Small intestine (tissue), 7 donors: ENCODE data around the gene MKI67. TPM values are rescaled to one million over a fixed set of nuclear protein-coding genes. Genes with fewer than 3 reads are reported as not detected.

Source experiments
- DNase-seq, 2 donors: peaks; one replicate each; pipeline versions ENCODE4 v3.0.0 to v3.0.0-alpha.2; 2013
- FAIRE-seq: peaks from 2 replicates; lab custom pipeline; 2012; peaks lifted over from hg19 to GRCh38; lab: Jason Lieb, UNC
- H3K27ac ChIP-seq, 3 donors: one replicate each; pipeline ENCODE4 v1.5.1; 2013; ENCODE audit warnings: low read length in 2 of 3, mild to moderate bottlenecking in 2 of 3, control low read depth in 1 of 3, inconsistent platforms in 1 of 3, low read depth in 1 of 3, moderate library complexity in 1 of 3
- H3K27me3 ChIP-seq, 3 donors: one replicate each; pipeline ENCODE4 v1.6.1; 2013; ENCODE audit warnings: low read length in 3 of 3, inconsistent platforms in 1 of 3; ENCODE audit not compliant: control insufficient read depth in 3 of 3, insufficient read depth in 3 of 3
- H3K36me3 ChIP-seq, 3 donors: one replicate each; pipeline ENCODE4 v1.6.1; 2013; ENCODE audit warnings: low read length in 3 of 3, inconsistent platforms in 1 of 3, low read depth in 1 of 3, mild to moderate bottlenecking in 1 of 3, moderate library complexity in 1 of 3; ENCODE audit not compliant: control insufficient read depth in 3 of 3, insufficient read depth in 2 of 3
- H3K4me1 ChIP-seq, 3 donors: one replicate each; pipeline ENCODE4 v1.6.1; 2013; ENCODE audit warnings: low read length in 2 of 3, inconsistent platforms in 1 of 3, low read depth in 1 of 3, mild to moderate bottlenecking in 1 of 3, moderate library complexity in 1 of 3; ENCODE audit not compliant: control insufficient read depth in 3 of 3, insufficient read depth in 2 of 3
- H3K4me3 ChIP-seq, 3 donors: one replicate each; pipeline ENCODE4 v1.5.1; 2013; ENCODE audit warnings: low read length in 3 of 3, control low read depth in 1 of 3, inconsistent platforms in 1 of 3, low read depth in 1 of 3, mild to moderate bottlenecking in 1 of 3, moderate library complexity in 1 of 3
- H3K9me3 ChIP-seq, 2 donors: one replicate each; pipeline ENCODE4 v1.6.1; 2013; ENCODE audit warnings: low read depth in 1 of 2, low read length in 1 of 2; ENCODE audit not compliant: control insufficient read depth in 2 of 2, insufficient read depth in 1 of 2
- WGBS, 3 donors: extraction: QIAGEN DNeasy Blood & Tissue Kit; methylation state at CpG; one replicate each; pipeline ENCODE4 v1.1.7; 2013; 5-methylcytosine and 5-hydroxymethylcytosine counted together
- polyA plus RNA-seq, 4 donors: library from polyadenylated mRNA; stranded (reverse) in 3 of 4; unstranded in 1 of 4; fragments of 200-250 nt in 3 of 4; fragments of 120-200 nt in 1 of 4; gene quantifications; one replicate each; pipeline versions ENCODE4 v1.2.1 to v1.2.3, GENCODE V29; 2013
- donor health status: healthy with polysubstance abuse.
- donor health status: control.
- donor health status: control.
- donor health status: Bipolar disorder and iron deficiency.
- donor health status: healthy.

Gene MKI67
- polyA plus RNA-seq, 4 donors, result 0.45 to 29.6 (median 15.5) TPM

- 43 to 64% (median 49%) methylated on average over 7 of the region's 7 CpGs for WGBS, 3 donors
- H3K9me3 ChIP-seq, result no peaks in the 10 kb centered on the region
- no peak overlapping the region for H3K4me3 ChIP-seq
- H3K27me3 ChIP-seq, result no peaks in the 10 kb centered on the region
- no peak for DNase-seq
- H3K4me1 ChIP-seq, result peaks cover 0 to 9% (median 0%) of the 10 kb centered on the region in 3 donors
- FAIRE-seq, result no peak
- no peak overlapping the region for H3K27ac ChIP-seq
- H3K36me3 ChIP-seq, result peaks cover 5 to 11% (median 5%) of the 10 kb centered on the region in 3 donors
Observed at GRCh38 chr10:128087146-128087883, 38.9 kb downstream of the MKI67 start.

- WGBS, 3 donors, result 59 to 67% (median 66%) methylated on average over 10 of the region's 10 CpGs
- DNase-seq, result peak in 1 of 2 donors; percentile 70
Observed at GRCh38 chr10:128086003-128086863, 40.0 kb downstream of the MKI67 start.

GRCh38 chr10:128084991-128085390 is 41.2 kb downstream of the MKI67 start:
- H3K27ac ChIP-seq, result no peak overlapping the region
- FAIRE-seq, result no peak
- no peaks in the 10 kb centered on the region for H3K27me3 ChIP-seq
- no peak for DNase-seq
- no peak overlapping the region for H3K4me3 ChIP-seq
- H3K36me3 ChIP-seq, result peaks cover 5 to 22% (median 8%) of the 10 kb centered on the region in 3 donors
- peaks cover 0 to 9% (median 0%) of the 10 kb centered on the region in 3 donors for H3K4me1 ChIP-seq
- WGBS, 3 donors, result 92 to 94% (median 92%) methylated on average over 8 of the region's 8 CpGs
- H3K9me3 ChIP-seq, result no peaks in the 10 kb centered on the region

More at GRCh38 chr10:128086003-128086863, 40.0 kb downstream of the MKI67 start:
- Histone ChIP-seq H3K36me3 (peaks cover 5 to 14% (median 5%) of the 10 kb centered on the region in 3 donors), H3K9me3 (no peaks in the 10 kb centered on the region), H3K27ac (peak overlapping the region in 1 of 3 donors; percentile 60), H3K4me1 (peaks cover 0 to 9% (median 0%) of the 10 kb centered on the region in 3 donors), H3K27me3 (no peaks in the 10 kb centered on the region), H3K4me3 (no peak overlapping the region)
- no peak for FAIRE-seq

- Histone ChIP-seq H3K9me3 (no peaks in the 10 kb centered on the region), H3K36me3 (peaks cover 8 to 27% (median 13%) of the 10 kb centered on the region in 3 donors), H3K27ac (no peak overlapping the region), H3K4me3 (no peak overlapping the region), H3K4me1 (peaks cover 0 to 9% (median 0%) of the 10 kb centered on the region in 3 donors), H3K27me3 (no peaks in the 10 kb centered on the region)
- DNase-seq (no peak), FAIRE-seq (no peak)
- 90 to 94% (median 92%) methylated on average over 10 of the region's 10 CpGs for WGBS, 3 donors
Observed at GRCh38 chr10:128084364-128084763, 41.9 kb downstream of the MKI67 start.

GRCh38 chr10:128083191-128083895 is 42.9 kb downstream of the MKI67 start:
- Histone ChIP-seq H3K27me3 (no peaks in the 10 kb centered on the region), H3K4me1 (peaks cover 0 to 9% (median 0%) of the 10 kb centered on the region in 3 donors), H3K27ac (no peak overlapping the region), H3K9me3 (no peaks in the 10 kb centered on the region), H3K36me3 (peaks cover 12 to 35% (median 17%) of the 10 kb centered on the region in 3 donors), H3K4me3 (no peak overlapping the region)
- FAIRE-seq (no peak), DNase-seq (no peak)
- WGBS, 3 donors, result 83 to 96% (median 93%) methylated on average over 15 of the region's 15 CpGs

GRCh38 chr10:128081720-128082119 is 44.5 kb downstream of the MKI67 start:
- Histone ChIP-seq H3K9me3 (no peaks in the 10 kb centered on the region), H3K36me3 (peaks cover 18 to 51% (median 18%) of the 10 kb centered on the region in 3 donors), H3K27me3 (no peaks in the 10 kb centered on the region), H3K4me3 (no peak overlapping the region), H3K4me1 (peaks cover 0 to 9% (median 0%) of the 10 kb centered on the region in 3 donors), H3K27ac (peak overlapping the region in 1 of 3 donors; percentile 45)
- no peak for DNase-seq
- WGBS, 3 donors, result 74 to 92% (median 83%) methylated on average over 3 of the region's 3 CpGs
- no peak for FAIRE-seq

- no peak overlapping the region for H3K4me3 ChIP-seq
- 62 to 75% (median 66%) methylated on average over 4 of the region's 4 CpGs for WGBS, 3 donors
- FAIRE-seq, result no peak
Observed at GRCh38 chr10:128081222-128081621, 45.0 kb downstream of the MKI67 start.

More at GRCh38 chr10:128081222-128081621, 45.0 kb downstream of the MKI67 start:
- peak in 1 of 2 donors; percentile 45 for DNase-seq
- Histone ChIP-seq H3K4me1 (peaks cover 0 to 4% (median 0%) of the 10 kb centered on the region in 3 donors), H3K27me3 (no peaks in the 10 kb centered on the region), H3K36me3 (peaks cover 18 to 53% (median 19%) of the 10 kb centered on the region in 3 donors), H3K9me3 (no peaks in the 10 kb centered on the region), H3K27ac (peak overlapping the region in 1 of 3 donors; percentile 45)
